ENCODE measurements around the gene ALG1.
"Not testable (repeated sequence)": the region's sequence is repeated elsewhere in the genome, so short reads cannot be mapped to it uniquely, and the experiment has no call there.

Gene ALG1

GRCh38 chr16:5103296-5104032 lies 31.8 kb downstream of the ALG1 start:
- DNase-seq = not testable (repeated sequence)

- not testable (repeated sequence) for DNase-seq
These were observed 33.4 kb downstream of the ALG1 start for GRCh38 chr16:5105039-5105438.

- no peak for DNase-seq
These were observed 37.0 kb downstream of the ALG1 start for GRCh38 chr16:5108505-5109158.

- DNase-seq = not testable (repeated sequence)
These were observed 39.3 kb downstream of the ALG1 start for GRCh38 chr16:5110933-5111332.

GRCh38 chr16:5116780-5117295 lies 45.2 kb downstream of the ALG1 start:
- not testable (repeated sequence) for DNase-seq

GRCh38 chr16:5117300-5118087 lies 45.9 kb downstream of the ALG1 start:
- not testable (repeated sequence) for DNase-seq

- not testable (repeated sequence) for DNase-seq
These were observed 59.9 kb downstream of the ALG1 start for GRCh38 chr16:5131467-5132004.

GRCh38 chr16:5132915-5133600 lies 61.4 kb downstream of the ALG1 start:
- not testable (repeated sequence) for DNase-seq

- not testable (repeated sequence) for DNase-seq
These were observed 63.3 kb downstream of the ALG1 start for GRCh38 chr16:5134739-5135452.

Measured in islet precursor cell (in vitro differentiated cells).